ENCODE results near the gene PIK3R1.
"Not testable (repeated sequence)": the region's sequence is repeated elsewhere in the genome, so short reads cannot be mapped to it uniquely, and the experiment has no call there.

PIK3R1 gene

GRCh38 chr5:68227532-68228160 lies 12.1 kb downstream of the PIK3R1 start:
- DNase-seq, result no peak

GRCh38 chr5:68229416-68229815 lies 13.9 kb downstream of the PIK3R1 start:
- no peak for DNase-seq

- no peak for DNase-seq
These were observed 14.7 kb downstream of the PIK3R1 start for GRCh38 chr5:68230285-68230684.

- no peak for DNase-seq
These were observed 16.0 kb downstream of the PIK3R1 start for GRCh38 chr5:68231414-68232076.

- DNase-seq, result no peak
These were observed 16.7 kb downstream of the PIK3R1 start for GRCh38 chr5:68232277-68232676.

GRCh38 chr5:68233075-68233474 lies 17.5 kb downstream of the PIK3R1 start:
- no peak for DNase-seq

GRCh38 chr5:68235229-68235628 lies 19.7 kb downstream of the PIK3R1 start:
- not testable (repeated sequence) for DNase-seq

- no peak for DNase-seq
These were observed 22.2 kb downstream of the PIK3R1 start for GRCh38 chr5:68237715-68238114.

- no peak for DNase-seq
These were observed 23.9 kb downstream of the PIK3R1 start for GRCh38 chr5:68239487-68239886.

GRCh38 chr5:68240202-68240601 lies 24.6 kb downstream of the PIK3R1 start:
- DNase-seq, result no peak

- no peak for DNase-seq
These were observed 25.2 kb downstream of the PIK3R1 start for GRCh38 chr5:68240771-68241170.

- DNase-seq, result no peak
These were observed 27.2 kb downstream of the PIK3R1 start for GRCh38 chr5:68242743-68243142.

- DNase-seq, result no peak
These were observed 27.7 kb downstream of the PIK3R1 start for GRCh38 chr5:68243251-68243650.

- no peak for DNase-seq
These were observed 28.1 kb downstream of the PIK3R1 start for GRCh38 chr5:68243681-68244080.

- DNase-seq, result no peak
These were observed 29.8 kb downstream of the PIK3R1 start for GRCh38 chr5:68245319-68245718.

GRCh38 chr5:68246802-68247201 lies 31.2 kb downstream of the PIK3R1 start:
- DNase-seq, result no peak

GRCh38 chr5:68247627-68248026 lies 32.1 kb downstream of the PIK3R1 start:
- no peak for DNase-seq

GRCh38 chr5:68248896-68249295 lies 33.3 kb downstream of the PIK3R1 start:
- no peak for DNase-seq

GRCh38 chr5:68249520-68249919 lies 34.0 kb downstream of the PIK3R1 start:
- DNase-seq, result no peak

- DNase-seq, result no peak
These were observed 35.2 kb downstream of the PIK3R1 start for GRCh38 chr5:68250661-68251298.

- DNase-seq, result no peak
These were observed 35.8 kb downstream of the PIK3R1 start for GRCh38 chr5:68251386-68251785.

GRCh38 chr5:68251804-68252522 lies 36.4 kb downstream of the PIK3R1 start:
- DNase-seq, result no peak
